ENCODE results near the gene CCDC201. TPM values are rescaled to one million over a fixed set of nuclear protein-coding genes. Genes with fewer than 3 reads are reported as not detected.

CCDC201 gene
- total and polyA plus RNA-seq, 7 experiments from 2014 or later = not detected

DNA sequence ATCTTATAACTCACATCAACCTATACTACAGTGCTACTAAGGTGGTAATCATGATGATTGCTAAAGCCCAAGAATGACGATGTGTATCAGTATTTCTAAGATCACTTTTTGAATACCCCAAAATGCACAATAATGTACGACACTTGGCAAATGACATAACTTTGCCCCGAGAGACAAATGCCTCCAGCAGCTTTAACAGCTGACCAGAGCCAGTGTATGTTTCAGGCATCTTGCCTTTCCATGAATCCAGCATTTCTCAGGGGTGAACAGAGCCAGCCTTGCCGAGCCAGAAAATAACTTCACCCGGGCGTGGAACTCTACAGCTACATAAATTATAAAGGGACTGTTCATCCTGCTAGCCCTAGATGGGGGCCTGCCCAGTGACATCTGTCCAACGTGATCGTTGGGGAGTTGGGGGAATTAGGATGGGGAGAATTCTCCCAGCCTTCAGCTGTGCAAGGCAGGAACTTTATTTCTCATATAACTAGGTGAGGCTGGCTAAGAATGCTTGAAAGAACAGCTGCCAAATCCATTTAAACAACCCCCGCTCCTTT is 46.4 kb upstream of the CCDC201 start:
- Mint-ChIP-seq H3K36me3 (no peaks in the 10 kb centered on the region), H3K27me3 (peaks cover 45 to 74% (median 60%) of the 10 kb centered on the region in 5 donors), H3K9me3 (peaks cover 0 to 3% (median 0%) of the 10 kb centered on the region in 11 donors), H3K4me1 (peaks cover 14 to 33% (median 26%) of the 10 kb centered on the region in 7 donors), H3K27ac (no peak overlapping the region), H3K4me3 (peak overlapping the region in 5 of 10 donors; percentile 17 to 82 (median 54))
- H3K4me1 ChIP-seq (ENCODE audit: control insufficient read depth in 2 of 2, insufficient read depth in 2 of 2, low read length in 2 of 2) = peaks cover 0 to 13% of the 10 kb centered on the region in 2 donors
- ChIA-PET CTCF (interaction anchor here (1.0 to 1.1 kb wide), 2 partner anchors 439 to 1169 kb away, joined by 3 to 4 read pairs; no protein-coding TSS in a partner anchor), POLR2A (no interaction called here)
- H3K4me3 ChIP-seq (ENCODE audit: low read length) = no peak overlapping the region
- ATAC-seq = no peak
- intact Hi-C loops (cut with micrococcal nuclease) = loop anchor here (2.0 to 10.0 kb wide), 3 partner anchors 935 to 1899 kb away; no protein-coding TSS in a partner anchor
- H3K36me3 ChIP-seq (ENCODE audit: control insufficient read depth in 2 of 3, insufficient read depth in 3 of 3, low read length in 3 of 3) = no peaks in the 10 kb centered on the region
- peaks cover 0 to 6% of the 10 kb centered on the region in 2 donors for H3K27me3 ChIP-seq (ENCODE audit: control insufficient read depth in 2 of 2, insufficient read depth in 2 of 2, low read length in 2 of 2)
- H3K27ac ChIP-seq (ENCODE audit: low read depth, low read length) = no peak overlapping the region
- H3K9me3 ChIP-seq (ENCODE audit: control insufficient read depth in 2 of 3, low read length in 3 of 3) = no peaks in the 10 kb centered on the region
- no peak for DNase-seq

DNA sequence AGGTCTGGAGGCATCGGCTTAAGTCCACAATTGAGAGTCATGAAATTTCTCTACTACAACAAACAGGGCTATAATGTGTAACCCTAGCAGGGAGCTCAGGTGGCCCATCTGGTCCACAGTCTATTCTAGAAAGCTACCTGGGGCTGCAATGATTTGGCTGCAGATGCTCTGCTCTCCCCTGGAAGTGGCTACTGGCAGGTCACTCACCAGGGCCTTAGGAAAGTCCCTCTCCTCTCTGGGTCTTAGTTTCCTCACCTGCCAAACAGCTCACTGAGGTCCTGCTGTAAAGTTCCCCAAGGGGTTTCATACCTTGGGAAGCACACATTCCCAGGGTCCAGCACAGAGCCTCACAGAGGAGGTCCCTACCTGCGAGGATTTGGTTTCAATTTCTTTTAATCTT is 45.7 kb upstream of the CCDC201 start:
- intact Hi-C loops (cut with micrococcal nuclease) = loop anchor here (2.0 to 10.0 kb wide), 3 partner anchors 936 to 1900 kb away; no protein-coding TSS in a partner anchor
- ChIA-PET CTCF (interaction anchor here (1.0 to 1.3 kb wide), 4 partner anchors 433 to 1174 kb away, joined by 3 to 6 read pairs (median 4); no protein-coding TSS in a partner anchor), POLR2A (no interaction called here)
- H3K4me1 ChIP-seq (ENCODE audit: control insufficient read depth in 2 of 2, insufficient read depth in 2 of 2, low read length in 2 of 2) = peaks cover 0 to 13% of the 10 kb centered on the region in 2 donors
- no peak overlapping the region for H3K27ac ChIP-seq (ENCODE audit: low read depth, low read length)
- H3K27me3 ChIP-seq (ENCODE audit: control insufficient read depth in 2 of 2, insufficient read depth in 2 of 2, low read length in 2 of 2) = peaks cover 0 to 6% of the 10 kb centered on the region in 2 donors
- H3K9me3 ChIP-seq (ENCODE audit: control insufficient read depth in 2 of 3, low read length in 3 of 3) = no peaks in the 10 kb centered on the region
- no peak for ATAC-seq
- Mint-ChIP-seq H3K27ac (no peak overlapping the region), H3K27me3 (peaks cover 43 to 67% (median 53%) of the 10 kb centered on the region in 5 donors), H3K9me3 (peaks cover 0 to 3% (median 0%) of the 10 kb centered on the region in 11 donors), H3K4me3 (no peak overlapping the region), H3K36me3 (no peaks in the 10 kb centered on the region), H3K4me1 (peaks cover 14 to 33% (median 26%) of the 10 kb centered on the region in 7 donors)
- no peak overlapping the region for H3K4me3 ChIP-seq (ENCODE audit: low read length)
- H3K36me3 ChIP-seq (ENCODE audit: control insufficient read depth in 2 of 3, insufficient read depth in 3 of 3, low read length in 3 of 3) = no peaks in the 10 kb centered on the region
- no peak for DNase-seq

DNA sequence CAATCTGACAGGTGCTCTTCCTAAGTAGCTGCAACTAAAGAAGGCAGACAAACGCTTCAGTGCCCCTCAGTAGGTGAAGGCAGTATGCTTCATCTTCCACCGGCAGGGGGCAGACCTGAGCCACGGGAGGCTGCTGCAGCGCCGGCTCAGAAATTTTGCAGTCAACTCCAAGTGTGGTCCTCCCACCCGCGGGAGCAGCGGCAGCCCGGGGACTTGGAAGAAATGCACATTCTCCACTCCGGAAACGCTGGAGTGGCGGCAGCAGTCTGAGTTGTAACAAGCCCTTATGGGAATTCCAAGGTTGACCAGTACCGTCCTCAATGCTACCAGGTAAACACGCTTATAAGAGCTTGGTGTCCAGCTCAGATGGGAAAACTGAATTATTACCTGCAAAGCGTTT is 44.8 kb upstream of the CCDC201 start:
- Mint-ChIP-seq H3K9me3 (peaks cover 0 to 3% (median 0%) of the 10 kb centered on the region in 11 donors), H3K36me3 (no peaks in the 10 kb centered on the region), H3K4me1 (peaks cover 7 to 26% (median 18%) of the 10 kb centered on the region in 7 donors), H3K27me3 (peaks cover 40 to 58% (median 50%) of the 10 kb centered on the region in 5 donors), H3K27ac (no peak overlapping the region), H3K4me3 (no peak overlapping the region)
- DNase-seq = peak; percentile 27 to 82 (median 63)
- H3K4me3 ChIP-seq (ENCODE audit: low read length) = no peak overlapping the region
- no peaks in the 10 kb centered on the region for H3K36me3 ChIP-seq (ENCODE audit: control insufficient read depth in 2 of 3, insufficient read depth in 3 of 3, low read length in 3 of 3)
- ChIA-PET CTCF (interaction anchor here (0.7 to 1.5 kb wide), 6 partner anchors 434 to 1175 kb away, joined by 3 to 6 read pairs (median 4); no protein-coding TSS in a partner anchor), POLR2A (no interaction called here)
- intact Hi-C loops (cut with micrococcal nuclease) = loop anchor here (1.0 to 10.0 kb wide), 8 partner anchors 435 to 1901 kb away; no protein-coding TSS in a partner anchor
- peak; percentile 50 for ATAC-seq
- peaks cover 0 to 10% of the 10 kb centered on the region in 2 donors for H3K4me1 ChIP-seq (ENCODE audit: control insufficient read depth in 2 of 2, insufficient read depth in 2 of 2, low read length in 2 of 2)
- no peak overlapping the region for H3K27ac ChIP-seq (ENCODE audit: low read depth, low read length)
- H3K9me3 ChIP-seq (ENCODE audit: control insufficient read depth in 2 of 3, low read length in 3 of 3) = no peaks in the 10 kb centered on the region
- H3K27me3 ChIP-seq (ENCODE audit: control insufficient read depth in 2 of 2, insufficient read depth in 2 of 2, low read length in 2 of 2) = peaks cover 0 to 6% of the 10 kb centered on the region in 2 donors

DNA sequence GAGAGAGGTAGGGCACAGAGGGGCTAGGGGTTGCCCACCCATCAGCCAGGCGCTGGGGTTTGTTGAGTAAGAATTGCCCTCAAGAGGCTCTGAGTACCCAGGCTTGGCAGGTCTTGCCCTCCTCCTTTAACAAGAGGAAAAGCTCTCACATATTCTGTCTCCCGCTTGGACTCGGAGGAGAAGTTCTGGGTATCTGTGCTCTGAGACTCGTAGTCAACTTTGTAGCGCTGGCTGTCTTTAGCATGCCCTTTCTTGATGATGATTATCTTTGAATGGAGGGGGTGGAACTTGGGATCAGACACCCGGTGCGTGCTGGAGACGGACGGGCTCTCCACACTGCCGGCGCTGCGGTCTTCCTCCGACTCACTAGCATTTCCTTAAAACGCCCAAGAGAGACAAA is 44.2 kb upstream of the CCDC201 start:
- ATAC-seq = no peak
- peaks cover 5 to 20% (median 12%) of the 10 kb centered on the region in 7 donors for H3K4me1 Mint-ChIP-seq
- CTCF ChIA-PET = interaction anchor here (0.7 to 1.5 kb wide), 3 partner anchors 436 to 1168 kb away, joined by 3 to 5 read pairs (median 3); no protein-coding TSS in a partner anchor
- no peaks in the 10 kb centered on the region for H3K36me3 Mint-ChIP-seq
- Histone ChIP-seq H3K4me1 (ENCODE audit: control insufficient read depth in 2 of 2, insufficient read depth in 2 of 2, low read length in 2 of 2) (peaks cover 0 to 4% of the 10 kb centered on the region in 2 donors), H3K27ac (ENCODE audit: low read depth, low read length) (no peak overlapping the region), H3K27me3 (ENCODE audit: control insufficient read depth in 2 of 2, insufficient read depth in 2 of 2, low read length in 2 of 2) (peaks cover 0 to 6% of the 10 kb centered on the region in 2 donors), H3K4me3 (ENCODE audit: low read length) (no peak overlapping the region), H3K36me3 (ENCODE audit: control insufficient read depth in 2 of 3, insufficient read depth in 3 of 3, low read length in 3 of 3) (no peaks in the 10 kb centered on the region), H3K9me3 (ENCODE audit: control insufficient read depth in 2 of 3, low read length in 3 of 3) (no peaks in the 10 kb centered on the region)
- no peak for DNase-seq
- no peak overlapping the region for H3K4me3 Mint-ChIP-seq
- intact Hi-C loops (cut with micrococcal nuclease) = loop anchor here (1.0 to 10.0 kb wide), 7 partner anchors 435 to 1338 kb away; no protein-coding TSS in a partner anchor
- POLR2A ChIA-PET = no interaction called here
- peaks cover 0 to 3% (median 0%) of the 10 kb centered on the region in 11 donors for H3K9me3 Mint-ChIP-seq
- no peak overlapping the region for H3K27ac Mint-ChIP-seq
- H3K27me3 Mint-ChIP-seq = peaks cover 34 to 55% (median 52%) of the 10 kb centered on the region in 5 donors

DNA sequence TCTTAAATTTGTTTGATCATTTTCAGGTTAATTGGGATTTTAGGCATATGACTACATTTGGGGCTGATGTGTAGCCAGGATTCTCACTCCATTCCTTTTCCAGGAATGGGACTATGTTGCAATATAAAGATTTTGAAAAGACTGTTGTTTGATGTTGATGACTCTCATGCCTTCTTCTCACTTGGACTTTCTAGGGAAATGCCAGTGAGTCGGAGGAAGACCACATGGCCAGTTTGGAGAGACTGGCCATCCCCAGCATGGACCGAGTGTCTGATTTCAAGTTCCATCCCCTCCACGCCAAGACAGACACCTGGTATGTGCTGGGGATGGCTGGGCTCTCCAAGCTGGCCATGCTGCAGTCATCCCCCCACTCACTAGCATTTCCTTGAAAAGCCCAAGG is 42.7 kb upstream of the CCDC201 start:
- peaks cover 0 to 4% of the 10 kb centered on the region in 2 donors for H3K4me1 ChIP-seq (ENCODE audit: control insufficient read depth in 2 of 2, insufficient read depth in 2 of 2, low read length in 2 of 2)
- H3K27ac Mint-ChIP-seq = no peak overlapping the region
- peaks cover 0 to 3% (median 0%) of the 10 kb centered on the region in 11 donors for H3K9me3 Mint-ChIP-seq
- ATAC-seq (no peak), DNase-seq (no peak)
- intact Hi-C loops (cut with micrococcal nuclease) = loop anchor here (2.0 to 10.0 kb wide), 3 partner anchors 939 to 1339 kb away; no protein-coding TSS in a partner anchor
- ChIA-PET CTCF (interaction anchor here (0.7 kb wide), 1 partner anchor 436 kb away, joined by 3 read pairs; no protein-coding TSS in a partner anchor), POLR2A (no interaction called here)
- no peak overlapping the region for H3K4me3 ChIP-seq (ENCODE audit: low read length)
- peaks cover 0 to 18% (median 7%) of the 10 kb centered on the region in 7 donors for H3K4me1 Mint-ChIP-seq
- H3K9me3 ChIP-seq (ENCODE audit: control insufficient read depth in 2 of 3, low read length in 3 of 3) = no peaks in the 10 kb centered on the region
- no peak overlapping the region for H3K4me3 Mint-ChIP-seq
- H3K36me3 Mint-ChIP-seq = no peaks in the 10 kb centered on the region
- H3K27me3 ChIP-seq (ENCODE audit: control insufficient read depth in 2 of 2, insufficient read depth in 2 of 2, low read length in 2 of 2) = peaks cover 0 to 6% of the 10 kb centered on the region in 2 donors
- peaks cover 28 to 55% (median 50%) of the 10 kb centered on the region in 5 donors for H3K27me3 Mint-ChIP-seq
- H3K27ac ChIP-seq (ENCODE audit: low read depth, low read length) = no peak overlapping the region
- H3K36me3 ChIP-seq (ENCODE audit: control insufficient read depth in 2 of 3, insufficient read depth in 3 of 3, low read length in 3 of 3) = no peaks in the 10 kb centered on the region

DNA sequence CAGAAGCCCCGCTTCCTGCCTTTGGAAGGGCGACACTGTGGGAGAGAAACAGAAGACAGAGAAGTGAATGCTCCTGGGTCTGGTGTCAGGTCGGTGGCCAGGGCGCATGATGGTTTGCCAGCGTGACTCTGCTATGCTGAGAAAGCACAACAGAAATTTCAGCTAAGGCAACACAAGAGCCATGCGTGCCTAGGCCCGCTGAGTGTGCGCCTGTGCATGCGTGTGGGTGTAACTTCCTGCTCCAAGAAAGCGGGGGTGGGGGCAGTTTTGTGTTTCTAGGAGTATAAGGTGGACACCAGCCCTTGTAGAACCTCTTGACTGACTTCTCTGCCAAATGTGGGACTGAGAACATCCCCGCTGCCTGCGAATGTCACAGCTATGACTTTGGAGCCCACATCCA is 42.0 kb upstream of the CCDC201 start:
- ATAC-seq = no peak
- peaks cover 0 to 4% of the 10 kb centered on the region in 2 donors for H3K4me1 ChIP-seq (ENCODE audit: control insufficient read depth in 2 of 2, insufficient read depth in 2 of 2, low read length in 2 of 2)
- H3K9me3 Mint-ChIP-seq = no peaks in the 10 kb centered on the region
- no peak overlapping the region for H3K27ac ChIP-seq (ENCODE audit: low read depth, low read length)
- CTCF ChIA-PET = interaction anchor here (0.7 kb wide), 1 partner anchor 437 kb away, joined by 3 read pairs; no protein-coding TSS in a partner anchor
- intact Hi-C loops (cut with micrococcal nuclease) = loop anchor here in 1 of 2 donors (10.0 kb wide), 2 partner anchors 940 to 1270 kb away; no protein-coding TSS in a partner anchor
- no peaks in the 10 kb centered on the region for H3K36me3 ChIP-seq (ENCODE audit: control insufficient read depth in 2 of 3, insufficient read depth in 3 of 3, low read length in 3 of 3)
- DNase-seq = no peak
- peaks cover 24 to 53% (median 47%) of the 10 kb centered on the region in 5 donors for H3K27me3 Mint-ChIP-seq
- no peaks in the 10 kb centered on the region for H3K9me3 ChIP-seq (ENCODE audit: control insufficient read depth in 2 of 3, low read length in 3 of 3)
- peaks cover 0 to 6% of the 10 kb centered on the region in 2 donors for H3K27me3 ChIP-seq (ENCODE audit: control insufficient read depth in 2 of 2, insufficient read depth in 2 of 2, low read length in 2 of 2)
- H3K36me3 Mint-ChIP-seq = no peaks in the 10 kb centered on the region
- H3K4me3 ChIP-seq (ENCODE audit: low read length) = no peak overlapping the region
- peaks cover 0 to 13% (median 2%) of the 10 kb centered on the region in 7 donors for H3K4me1 Mint-ChIP-seq
- H3K4me3 Mint-ChIP-seq = no peak overlapping the region
- no peak overlapping the region for H3K27ac Mint-ChIP-seq
- POLR2A ChIA-PET = no interaction called here
